Activated CD8-positive, alpha-beta memory T cell treated with anti-CD3 and anti-CD28 coated beads for 24 hours (primary cell): ENCODE results near the gene KCNAB1.
A peak's percentile ranks its signal among the peaks of the same experiment; 100 is the strongest.

Experiments used
- DNase-seq: peaks from one replicate; pipeline ENCODE4 v3.0.0-alpha.2; 2020

KCNAB1 gene

DNA sequence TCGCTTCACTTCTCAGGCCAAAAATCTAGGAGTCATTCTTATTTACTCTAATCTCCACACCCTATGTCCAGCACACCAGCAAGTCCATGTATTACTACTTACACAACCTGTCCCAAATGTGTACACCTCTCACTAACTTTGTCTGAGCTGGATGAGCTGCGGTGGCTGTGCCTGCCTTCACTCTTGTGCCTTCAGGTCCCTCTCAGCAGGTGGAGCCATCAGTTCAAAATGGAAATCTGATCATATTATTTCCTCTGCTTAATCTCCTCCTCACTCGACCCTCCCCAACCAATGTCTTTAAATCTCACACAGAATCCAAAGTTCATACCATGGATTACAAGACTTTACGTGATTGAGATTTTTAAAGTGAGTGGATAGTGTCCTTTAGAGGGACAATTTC, 351.8 kb downstream of the KCNAB1 start:
- no peak for DNase-seq

DNA sequence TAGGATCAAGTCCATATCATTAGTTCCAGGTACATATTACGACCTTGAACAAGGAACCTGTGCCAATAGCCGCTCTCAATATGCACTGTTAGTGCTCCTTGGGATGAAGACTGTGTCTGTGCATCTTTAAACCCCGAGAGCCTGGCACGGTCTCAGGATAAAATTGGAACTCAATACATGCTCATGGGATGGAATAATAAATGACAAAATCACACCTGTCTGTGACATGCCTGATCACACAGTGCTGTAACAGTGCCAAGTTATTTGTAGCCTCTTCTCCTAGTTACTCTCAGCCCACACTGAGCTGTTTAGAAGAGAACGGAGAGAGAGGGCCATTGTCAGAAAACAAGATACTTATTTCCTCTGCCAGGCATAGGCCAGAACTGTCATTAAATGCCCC, 352.3 kb downstream of the KCNAB1 start:
- no peak for DNase-seq

GRCh38 chr3:156473341-156473740, 353.0 kb downstream of the KCNAB1 start:
- no peak for DNase-seq

DNA sequence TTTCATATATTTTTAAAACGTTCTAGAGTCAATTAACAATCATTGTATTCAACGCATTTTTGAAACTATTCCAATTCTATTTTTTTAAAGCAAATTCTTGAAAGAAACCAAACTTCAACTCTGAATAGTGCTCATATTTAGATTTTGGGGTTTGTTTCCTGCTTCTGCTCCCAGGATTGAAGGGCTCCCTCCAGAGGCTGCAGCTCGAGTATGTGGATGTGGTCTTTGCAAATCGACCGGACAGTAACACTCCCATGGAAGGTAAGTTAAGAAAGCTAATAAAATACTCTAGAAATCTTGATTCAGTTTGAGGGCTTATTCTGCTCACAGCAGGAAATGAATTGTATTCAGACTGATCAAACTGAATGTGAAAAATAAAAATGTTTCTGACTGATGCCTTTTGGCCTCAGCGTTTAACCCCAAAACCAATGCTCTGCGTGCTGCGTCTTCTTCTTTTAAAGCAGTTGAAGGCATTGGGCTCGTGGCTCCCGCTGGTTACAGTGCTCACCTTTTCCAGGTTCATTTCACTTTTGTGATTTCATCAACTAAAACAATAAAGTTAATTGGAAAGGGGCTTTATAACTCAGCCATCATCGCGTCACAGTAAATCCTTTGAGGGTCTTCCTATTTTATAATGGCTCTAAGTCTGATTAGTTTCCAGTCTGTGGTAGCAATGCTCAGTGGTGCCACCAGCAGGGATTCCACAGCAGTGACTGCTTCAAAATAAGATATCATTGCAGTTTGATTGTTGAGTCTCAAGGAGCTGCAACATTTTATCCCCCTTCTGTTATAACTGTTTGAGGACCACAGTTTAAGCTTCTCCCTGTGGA, 354.4 kb downstream of the KCNAB1 start:
- no peak for DNase-seq

GRCh38 chr3:156477323-156477722, 356.9 kb downstream of the KCNAB1 start:
- no peak for DNase-seq

DNA sequence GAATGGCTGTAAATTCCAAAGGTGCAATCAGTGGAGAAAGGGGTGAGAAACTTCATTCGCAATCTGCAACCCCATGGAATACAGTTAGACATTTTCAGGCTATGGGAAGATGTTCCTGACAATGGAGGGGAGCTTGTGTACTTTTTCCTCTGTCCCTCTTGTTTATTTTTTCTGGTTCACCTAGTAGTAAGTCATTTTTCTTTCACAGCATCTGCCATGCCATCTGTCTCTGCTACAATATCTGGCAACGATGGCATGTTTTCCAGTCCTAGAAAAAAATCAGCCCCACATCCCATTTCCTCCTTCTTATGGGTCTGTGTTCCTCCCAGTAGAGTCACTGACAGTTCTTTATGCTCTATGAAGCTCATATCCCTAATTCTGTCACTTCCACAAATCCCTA, 358.5 kb downstream of the KCNAB1 start:
- DNase-seq = no peak

DNA sequence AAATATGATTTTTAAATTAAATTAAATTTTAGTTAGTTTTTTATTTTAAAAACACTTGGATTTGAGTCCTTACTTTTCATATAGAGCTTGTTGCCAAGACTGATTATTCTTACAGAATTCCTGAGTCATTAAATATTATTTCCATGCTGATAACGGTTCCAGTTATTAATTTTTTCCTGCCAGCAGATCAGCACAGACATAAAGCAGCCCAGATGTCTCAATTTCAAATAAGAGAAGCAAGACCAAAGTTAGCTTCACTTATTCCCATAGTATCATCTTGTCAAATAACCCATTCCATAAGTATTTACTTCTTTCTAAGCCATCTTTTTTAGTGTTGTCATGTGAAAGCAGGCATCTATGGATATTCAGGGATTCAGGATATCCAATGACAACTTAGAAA, 359.2 kb downstream of the KCNAB1 start:
- no peak for DNase-seq

DNA sequence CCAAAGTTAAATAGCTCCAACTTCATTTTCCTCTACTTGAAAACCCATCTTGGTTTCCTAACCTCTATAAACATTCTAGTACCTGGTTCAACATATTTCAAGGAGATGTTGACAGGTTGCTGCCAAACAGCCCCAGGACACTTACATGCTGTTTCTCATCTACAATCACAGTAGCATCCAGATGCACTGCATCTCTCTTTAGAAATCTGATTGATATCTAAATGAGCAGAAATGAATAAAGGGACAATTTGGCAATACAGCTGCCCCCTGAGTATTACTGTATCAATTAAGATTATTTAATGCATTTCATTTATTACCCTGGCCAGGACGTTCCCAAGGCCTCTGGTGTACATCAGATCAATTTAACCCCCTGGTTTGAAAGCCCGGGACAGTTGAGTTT, 360.6 kb downstream of the KCNAB1 start:
- no peak for DNase-seq

- DNase-seq = peak; percentile 58
Measured at GRCh38 chr3:156483002-156483401, 362.6 kb downstream of the KCNAB1 start.

DNA sequence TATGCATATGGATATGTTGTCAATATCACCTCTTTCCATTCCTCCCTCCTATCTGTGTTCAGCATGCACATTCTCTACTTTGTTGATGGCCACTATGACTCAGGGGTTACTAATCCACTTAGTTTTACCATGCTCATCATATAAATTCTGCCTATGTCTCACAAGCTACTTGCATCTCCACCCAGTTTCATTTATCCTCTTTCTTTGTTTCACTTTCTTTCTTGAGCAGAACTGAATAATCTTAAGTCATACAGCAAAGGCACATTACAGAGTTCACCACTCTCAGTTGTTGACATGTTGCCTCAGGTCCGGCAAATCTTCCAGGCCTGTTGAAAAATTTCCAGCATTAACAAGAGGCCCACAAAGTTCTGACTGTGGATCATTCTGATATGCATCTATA, 363.0 kb downstream of the KCNAB1 start:
- DNase-seq = peak; percentile 60

- DNase-seq = peak; percentile 68
Measured at GRCh38 chr3:156483961-156484787, 363.8 kb downstream of the KCNAB1 start.

- DNase-seq = no peak
Measured at GRCh38 chr3:156488767-156489166, 368.4 kb downstream of the KCNAB1 start.

- DNase-seq = no peak
Measured at GRCh38 chr3:156489462-156489911, 369.1 kb downstream of the KCNAB1 start.

DNA sequence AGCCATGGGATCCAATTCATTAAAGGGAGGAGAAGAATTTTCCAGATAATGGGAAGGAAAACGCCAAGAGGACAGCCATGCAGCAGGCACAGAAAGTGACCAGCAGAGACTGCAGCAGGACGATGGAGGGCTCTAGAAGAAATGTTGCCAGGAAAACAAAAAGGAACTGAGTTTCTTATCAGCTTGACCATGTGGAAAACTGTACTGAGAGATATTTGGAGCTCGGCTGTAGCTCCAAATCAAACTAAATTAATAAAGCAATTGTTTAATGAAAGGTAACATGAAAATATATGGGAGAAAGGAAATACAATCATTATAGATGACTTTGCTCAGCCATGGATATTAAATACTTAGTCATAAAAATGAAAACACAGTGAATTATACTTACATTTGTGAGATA, 370.8 kb downstream of the KCNAB1 start:
- DNase-seq = no peak

- DNase-seq = no peak
Measured at GRCh38 chr3:156492801-156493261, 372.5 kb downstream of the KCNAB1 start.

DNA sequence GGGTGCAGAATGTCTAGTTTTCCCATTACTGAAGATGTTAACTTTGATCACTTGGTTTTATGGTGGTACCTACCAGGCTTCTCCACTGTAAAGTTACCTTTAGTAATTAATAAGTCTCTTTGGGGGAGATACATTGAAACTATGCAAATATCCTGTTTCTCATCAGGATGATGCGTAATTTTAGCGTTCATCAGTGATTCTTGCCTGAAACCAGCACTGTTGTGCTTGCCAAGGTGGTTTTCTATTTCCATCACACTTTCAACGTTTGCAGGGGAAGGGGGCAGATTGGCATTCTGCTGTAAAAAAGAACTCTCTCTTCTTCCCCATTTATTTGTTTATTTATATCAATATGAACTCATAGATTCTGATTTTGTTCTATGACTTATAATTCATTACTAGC, 373.5 kb downstream of the KCNAB1 start:
- DNase-seq = no peak

GRCh38 chr3:156495816-156496215, 375.4 kb downstream of the KCNAB1 start:
- DNase-seq = no peak

GRCh38 chr3:156497326-156497725, 376.9 kb downstream of the KCNAB1 start:
- DNase-seq = no peak

DNA sequence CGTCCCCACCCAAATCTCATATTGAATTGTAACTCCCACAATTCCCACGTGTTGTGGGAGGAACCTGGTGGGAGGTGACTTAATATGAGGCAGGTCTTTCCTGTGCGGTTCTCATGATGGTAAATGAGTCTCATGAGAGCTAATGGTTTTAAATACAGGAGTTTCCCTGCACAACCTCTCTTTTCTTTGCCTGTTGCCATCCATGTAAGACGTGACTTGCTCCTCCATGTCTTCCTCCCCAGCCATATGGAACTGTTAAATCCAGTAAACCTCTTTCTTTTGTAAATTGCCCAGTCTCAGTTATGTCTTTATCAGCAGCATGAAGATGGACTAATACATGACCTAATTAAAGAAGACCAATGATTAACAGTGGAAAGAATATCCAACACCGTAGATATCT, 377.9 kb downstream of the KCNAB1 start:
- no peak for DNase-seq

- DNase-seq = no peak
Measured at GRCh38 chr3:156507285-156507684, 386.9 kb downstream of the KCNAB1 start.

DNA sequence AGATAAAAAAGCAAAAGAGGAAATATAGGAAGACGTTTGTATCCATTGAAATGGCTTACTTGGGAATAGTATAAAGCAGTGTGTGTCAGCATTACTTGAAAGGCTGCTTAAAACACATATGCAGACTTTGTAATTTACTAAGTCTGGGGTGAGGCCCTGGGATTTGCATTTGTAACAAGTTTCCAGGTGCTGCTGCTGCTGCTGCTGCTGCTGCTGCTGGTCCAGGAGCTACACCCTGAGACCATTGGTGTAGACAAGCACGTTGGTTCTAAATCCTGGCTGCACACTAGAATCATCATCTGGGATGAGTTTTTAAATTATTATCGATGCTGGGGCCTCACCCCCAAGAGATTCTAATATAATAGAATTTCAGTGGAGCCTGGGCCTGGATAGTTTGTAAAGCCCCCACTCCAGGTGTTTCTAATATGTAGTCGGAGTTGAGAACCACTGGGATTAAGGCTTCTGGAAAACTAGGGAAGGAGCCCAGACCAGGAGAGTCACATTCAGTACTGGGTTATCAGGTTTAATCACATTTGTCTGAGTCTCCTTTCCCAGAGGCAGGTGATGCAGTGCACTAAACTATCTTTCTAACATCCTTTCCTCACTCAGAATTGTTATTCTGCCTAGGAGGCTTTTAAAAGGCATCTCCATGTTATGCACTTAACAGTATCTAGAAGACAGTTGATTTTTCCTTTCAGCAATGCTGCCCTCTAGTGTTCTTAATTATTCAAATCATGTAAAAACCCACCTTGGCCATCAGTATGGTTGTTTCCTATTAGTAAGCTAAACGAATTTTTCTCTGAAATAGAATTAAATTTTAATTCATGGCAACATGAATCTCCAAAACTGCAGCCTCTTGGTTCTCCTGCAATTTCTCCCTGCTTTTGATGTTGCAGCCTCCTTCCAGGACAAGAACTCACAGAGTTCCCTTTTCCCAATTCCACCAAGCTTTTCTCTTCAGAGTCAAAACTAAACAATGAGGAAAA, 389.1 kb downstream of the KCNAB1 start:
- DNase-seq = no peak

DNA sequence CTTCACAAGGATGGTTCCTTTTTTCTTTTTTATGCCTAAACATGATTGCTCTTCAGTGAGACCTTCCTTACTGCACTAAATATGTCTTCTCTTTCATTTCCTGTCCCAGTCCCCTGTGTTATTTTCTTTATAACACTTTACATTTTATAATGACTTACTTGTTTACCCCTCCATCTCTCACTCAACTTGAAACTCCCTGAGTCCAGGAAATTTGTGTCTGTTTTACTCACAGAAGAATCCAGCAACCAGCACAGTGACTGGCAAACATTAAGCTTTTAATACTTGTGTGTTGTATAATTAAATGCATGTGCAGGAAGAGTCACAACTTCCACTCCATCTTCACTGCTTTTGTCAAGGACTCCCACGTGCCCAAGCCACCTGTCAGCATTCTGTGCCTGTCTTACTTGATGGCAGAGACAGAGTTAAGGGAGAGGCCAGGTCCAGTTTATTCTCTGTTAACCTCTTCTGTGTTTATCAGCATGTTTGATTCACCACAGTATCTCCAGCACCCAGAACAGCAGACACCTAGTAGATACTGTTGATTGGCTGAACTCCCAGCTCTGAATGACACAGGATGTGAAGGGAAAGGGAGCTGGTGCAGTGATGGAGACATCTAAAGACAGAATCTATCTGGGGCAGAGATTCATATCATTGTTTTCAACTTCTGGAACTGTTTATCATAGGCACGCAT, 391.8 kb downstream of the KCNAB1 start:
- DNase-seq = no peak
